ENCODE data around the gene CHST8. TPM values are rescaled to one million over a fixed set of nuclear protein-coding genes. Genes with fewer than 3 reads are reported as not detected.

CHST8 gene
- total RNA-seq, 1 donor from 2014 or later = 26.6 TPM

- Mint-ChIP-seq H3K9me3 (no peaks in the 10 kb centered on the region), H3K4me1 (no peaks in the 10 kb centered on the region), H3K27me3 (ENCODE audit: low read depth) (peaks cover 9% of the 10 kb centered on the region), H3K4me3 (no peak overlapping the region), H3K27ac (no peak overlapping the region), H3K36me3 (no peaks in the 10 kb centered on the region)
- no peak for DNase-seq (ENCODE audit: low spot score in 2 of 2, unreplicated experiment in 2 of 2)
- no peak for TF ChIP-seq CTCF (IDR thresholded peaks at IDR 0.05; ENCODE audit: unreplicated experiment)
Measured at GRCh38 chr19:33755099-33756035, 133.6 kb downstream of the CHST8 start.

- H3K27me3 Mint-ChIP-seq (ENCODE audit: low read depth) = peaks cover 9% of the 10 kb centered on the region
- no peak for TF ChIP-seq CTCF (IDR thresholded peaks at IDR 0.05; ENCODE audit: unreplicated experiment)
- no peak overlapping the region for H3K27ac Mint-ChIP-seq
- no peaks in the 10 kb centered on the region for H3K9me3 Mint-ChIP-seq
- no peak for DNase-seq (ENCODE audit: low spot score in 2 of 2, unreplicated experiment in 2 of 2)
- no peaks in the 10 kb centered on the region for H3K36me3 Mint-ChIP-seq
- no peak overlapping the region for H3K4me3 Mint-ChIP-seq
- H3K4me1 Mint-ChIP-seq = no peaks in the 10 kb centered on the region
Measured at GRCh38 chr19:33756177-33756576, 134.4 kb downstream of the CHST8 start.

- Mint-ChIP-seq H3K4me3 (no peak overlapping the region), H3K36me3 (no peaks in the 10 kb centered on the region), H3K4me1 (no peaks in the 10 kb centered on the region), H3K27me3 (ENCODE audit: low read depth) (peaks cover 8% of the 10 kb centered on the region), H3K9me3 (no peaks in the 10 kb centered on the region), H3K27ac (no peak overlapping the region)
- TF ChIP-seq CTCF (IDR thresholded peaks at IDR 0.05; ENCODE audit: unreplicated experiment) = no peak
- DNase-seq (ENCODE audit: low spot score in 2 of 2, unreplicated experiment in 2 of 2) = no peak
Measured at GRCh38 chr19:33758541-33759013, 136.8 kb downstream of the CHST8 start.

- no peak for DNase-seq (ENCODE audit: low spot score in 2 of 2, unreplicated experiment in 2 of 2)
- Mint-ChIP-seq H3K4me1 (no peaks in the 10 kb centered on the region), H3K9me3 (no peaks in the 10 kb centered on the region), H3K27me3 (ENCODE audit: low read depth) (peaks cover 8% of the 10 kb centered on the region), H3K27ac (no peak overlapping the region), H3K4me3 (no peak overlapping the region), H3K36me3 (no peaks in the 10 kb centered on the region)
- no peak for TF ChIP-seq CTCF (IDR thresholded peaks at IDR 0.05; ENCODE audit: unreplicated experiment)
Measured at GRCh38 chr19:33759356-33759755, 137.6 kb downstream of the CHST8 start.

- DNase-seq (ENCODE audit: low spot score in 2 of 2, unreplicated experiment in 2 of 2) = no peak
- H3K4me1 Mint-ChIP-seq = no peaks in the 10 kb centered on the region
- peaks cover 8% of the 10 kb centered on the region for H3K27me3 Mint-ChIP-seq (ENCODE audit: low read depth)
- H3K36me3 Mint-ChIP-seq = no peaks in the 10 kb centered on the region
- H3K27ac Mint-ChIP-seq = no peak overlapping the region
- no peaks in the 10 kb centered on the region for H3K9me3 Mint-ChIP-seq
- no peak overlapping the region for H3K4me3 Mint-ChIP-seq
- no peak for TF ChIP-seq CTCF (IDR thresholded peaks at IDR 0.05; ENCODE audit: unreplicated experiment)
Measured at GRCh38 chr19:33763633-33764371, 142.0 kb downstream of the CHST8 start.

All from mesothelial cell of epicardium (in vitro differentiated cells).